ENCODE results near the gene TFRC. TPM values are rescaled to one million over a fixed set of nuclear protein-coding genes. Genes with fewer than 3 reads are reported as not detected.

Gene TFRC
- total RNA-seq, 1 experiment from 2014 or later = 143 TPM

GRCh38 chr3:196063456-196063855 is 18.4 kb downstream of the TFRC start (continued):
- TF ChIP-seq AR (CRISPR knock-in tag; IDR thresholded peaks at IDR 0.05) (no peak), FOXP1 (CRISPR knock-in tag; IDR thresholded peaks at IDR 0.05; ENCODE audit: borderline replicate concordance) (no peak), CTCF (IDR thresholded peaks at IDR 0.05) (no peak), ZNF396 (CRISPR knock-in tag; IDR thresholded peaks at IDR 0.05; ENCODE audit: borderline replicate concordance) (no peak)

DNA sequence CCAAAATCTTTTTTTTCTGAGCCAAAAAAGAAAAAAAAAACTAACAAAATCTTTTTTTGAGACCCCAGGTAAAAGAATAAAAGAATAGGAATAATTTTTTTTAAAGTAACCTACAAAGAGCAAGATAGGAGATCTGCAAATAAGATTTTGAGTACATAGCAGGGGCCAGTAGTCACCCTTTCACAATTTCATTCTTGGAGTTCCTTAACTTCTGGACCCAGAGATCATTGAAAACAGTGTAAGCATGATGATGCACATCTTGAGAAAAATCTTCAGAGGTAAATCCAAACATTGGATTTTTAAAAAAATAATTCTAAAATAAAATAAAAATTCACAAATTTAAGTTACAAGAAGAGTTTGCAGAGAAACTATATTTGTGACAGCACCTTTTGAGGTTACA is 18.8 kb downstream of the TFRC start:
- peaks cover 89% of the 10 kb centered on the region for H3K36me3 Mint-ChIP-seq
- DNase-seq (ENCODE audit: low spot score) = no peak
- H3K27me3 Mint-ChIP-seq (ENCODE audit: low read depth) = no peaks in the 10 kb centered on the region
- no peak overlapping the region for H3K27ac Mint-ChIP-seq
- no peak for ATAC-seq
- H3K4me1 Mint-ChIP-seq = peaks cover 28% of the 10 kb centered on the region
- ChIA-PET POLR2A (no interaction called here), CTCF (no interaction called here)
- no peak overlapping the region for H3K4me3 Mint-ChIP-seq
- H3K9me3 Mint-ChIP-seq = peaks cover 5% of the 10 kb centered on the region
- no peak for TF ChIP-seq ESRRA (CRISPR knock-in tag; IDR thresholded peaks at IDR 0.05; ENCODE audit: borderline replicate concordance)
- TF ChIP-seq AR (CRISPR knock-in tag; IDR thresholded peaks at IDR 0.05) = no peak
- TF ChIP-seq OVOL2 (CRISPR knock-in tag; IDR thresholded peaks at IDR 0.05; ENCODE audit: borderline replicate concordance) = no peak
- no peak for TF ChIP-seq ARID4B (CRISPR knock-in tag; IDR thresholded peaks at IDR 0.05; ENCODE audit: borderline replicate concordance)
- no peak for TF ChIP-seq CTCF (IDR thresholded peaks at IDR 0.05)
- TF ChIP-seq, protein P1, sequence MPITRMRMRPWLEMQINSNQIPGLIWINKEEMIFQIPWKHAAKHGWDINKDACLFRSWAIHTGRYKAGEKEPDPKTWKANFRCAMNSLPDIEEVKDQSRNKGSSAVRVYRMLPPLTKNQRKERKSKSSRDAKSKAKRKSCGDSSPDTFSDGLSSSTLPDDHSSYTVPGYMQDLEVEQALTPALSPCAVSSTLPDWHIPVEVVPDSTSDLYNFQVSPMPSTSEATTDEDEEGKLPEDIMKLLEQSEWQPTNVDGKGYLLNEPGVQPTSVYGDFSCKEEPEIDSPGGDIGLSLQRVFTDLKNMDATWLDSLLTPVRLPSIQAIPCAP (CRISPR knock-in tag; IDR thresholded peaks at IDR 0.05) = no peak
- no peak for TF ChIP-seq HMGA2 (CRISPR knock-in tag; IDR thresholded peaks at IDR 0.05)
- TF ChIP-seq, protein P2, sequence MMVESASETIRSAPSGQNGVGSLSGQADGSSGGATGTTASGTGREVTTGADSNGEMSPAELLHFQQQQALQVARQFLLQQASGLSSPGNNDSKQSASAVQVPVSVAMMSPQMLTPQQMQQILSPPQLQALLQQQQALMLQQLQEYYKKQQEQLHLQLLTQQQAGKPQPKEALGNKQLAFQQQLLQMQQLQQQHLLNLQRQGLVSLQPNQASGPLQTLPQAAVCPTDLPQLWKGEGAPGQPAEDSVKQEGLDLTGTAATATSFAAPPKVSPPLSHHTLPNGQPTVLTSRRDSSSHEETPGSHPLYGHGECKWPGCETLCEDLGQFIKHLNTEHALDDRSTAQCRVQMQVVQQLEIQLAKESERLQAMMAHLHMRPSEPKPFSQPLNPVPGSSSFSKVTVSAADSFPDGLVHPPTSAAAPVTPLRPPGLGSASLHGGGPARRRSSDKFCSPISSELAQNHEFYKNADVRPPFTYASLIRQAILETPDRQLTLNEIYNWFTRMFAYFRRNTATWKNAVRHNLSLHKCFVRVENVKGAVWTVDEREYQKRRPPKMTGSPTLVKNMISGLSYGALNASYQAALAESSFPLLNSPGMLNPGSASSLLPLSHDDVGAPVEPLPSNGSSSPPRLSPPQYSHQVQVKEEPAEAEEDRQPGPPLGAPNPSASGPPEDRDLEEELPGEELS (CRISPR knock-in tag; IDR thresholded peaks at IDR 0.05) = no peak
- TF ChIP-seq, protein P3, sequence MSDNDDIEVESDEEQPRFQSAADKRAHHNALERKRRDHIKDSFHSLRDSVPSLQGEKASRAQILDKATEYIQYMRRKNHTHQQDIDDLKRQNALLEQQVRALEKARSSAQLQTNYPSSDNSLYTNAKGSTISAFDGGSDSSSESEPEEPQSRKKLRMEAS (CRISPR knock-in tag; IDR thresholded peaks at IDR 0.05) = no peak
- no peak for TF ChIP-seq MXD4 (CRISPR knock-in tag; IDR thresholded peaks at IDR 0.05; ENCODE audit: borderline replicate concordance)
- TF ChIP-seq MYBL2 (CRISPR knock-in tag; IDR thresholded peaks at IDR 0.05) = no peak
- no peak for TF ChIP-seq CREB1 (CRISPR knock-in tag; IDR thresholded peaks at IDR 0.05)

Data from WTC11 (cell line).